Mesenchymal stem cell (in vitro differentiated cells and primary cell): ENCODE results near the gene ERBB2.

Source experiments
- DNase-seq: peaks from one replicate; pipeline ENCODE4 v3.0.0-alpha.2; 2013
- H2AFZ ChIP-seq: one replicate; pipeline ENCODE4 v1.6.1; 2013; ENCODE audit warnings: low read depth, mild to moderate bottlenecking, control low read depth, inconsistent platforms, low read length, moderate library complexity
- H2AK5ac ChIP-seq: 2 replicates; pipeline ENCODE4 v1.6.1; 2013; ENCODE audit warnings: low read length, moderate library complexity, mild to moderate bottlenecking, inconsistent platforms; ENCODE audit not compliant: severe bottlenecking
- H2BK120ac ChIP-seq: one replicate; pipeline ENCODE4 v1.6.1; 2013; ENCODE audit warnings: low read depth, mild to moderate bottlenecking, inconsistent platforms, low read length, moderate library complexity
- H2BK12ac ChIP-seq, 2 experiments: one replicate each; pipeline ENCODE4 v1.6.1; 2013; ENCODE audit warnings: inconsistent platforms in 2 of 2, low read length in 2 of 2, mild to moderate bottlenecking in 2 of 2, moderate library complexity in 2 of 2, control low read depth in 1 of 2
- H2BK15ac ChIP-seq: one replicate; pipeline ENCODE4 v1.6.1; 2013; ENCODE audit warnings: mild to moderate bottlenecking, low read depth, inconsistent platforms; ENCODE audit not compliant: poor library complexity, severe bottlenecking
- H2BK5ac ChIP-seq: 2 replicates; pipeline ENCODE4 v1.6.1; 2013; ENCODE audit warnings: low read depth, mild to moderate bottlenecking, low read length, control low read depth, inconsistent platforms; ENCODE audit not compliant: poor library complexity, severe bottlenecking
- H3K14ac ChIP-seq, 2 experiments: one replicate each; pipeline ENCODE4 v1.6.1; 2013; ENCODE audit warnings: inconsistent platforms in 2 of 2, low read length in 2 of 2, control low read depth in 1 of 2, mild to moderate bottlenecking in 1 of 2, moderate library complexity in 1 of 2
- H3K18ac ChIP-seq, 2 experiments: one replicate each; pipeline ENCODE4 v1.6.1; 2013; ENCODE audit warnings: inconsistent platforms in 2 of 2, low read length in 2 of 2, control low read depth in 1 of 2, low read depth in 1 of 2, mild to moderate bottlenecking in 1 of 2
- H3K23ac ChIP-seq, 2 experiments: one replicate each; pipeline ENCODE4 v1.6.1; 2013; ENCODE audit warnings: inconsistent platforms in 2 of 2, low read length in 2 of 2, mild to moderate bottlenecking in 2 of 2, moderate library complexity in 2 of 2, control low read depth in 1 of 2
- H3K27ac ChIP-seq: 2 replicates; pipeline ENCODE4 v1.5.1; 2013; ENCODE audit warnings: mild to moderate bottlenecking, moderate library complexity, low read length, control low read depth, inconsistent platforms; ENCODE audit not compliant: poor library complexity, severe bottlenecking
- H3K27me3 ChIP-seq, 2 experiments: 2 replicates each; pipeline versions ENCODE4 v1.6.1 to v1.7.0; 2013; ENCODE audit warnings: low read length in 2 of 2, mild to moderate bottlenecking in 2 of 2, moderate library complexity in 2 of 2, control low read depth in 1 of 2, inconsistent platforms in 1 of 2; ENCODE audit not compliant: control insufficient read depth in 1 of 2, insufficient read depth in 1 of 2
- H3K36me3 ChIP-seq, 2 experiments: 2 replicates each; pipeline versions ENCODE4 v1.6.1 to v1.7.0; 2013; ENCODE audit warnings: low read length in 2 of 2, control low read depth in 1 of 2, inconsistent platforms in 1 of 2, low read depth in 1 of 2, mild to moderate bottlenecking in 1 of 2; ENCODE audit not compliant: insufficient read depth in 2 of 2, control insufficient read depth in 1 of 2
- H3K4ac ChIP-seq, 2 experiments: one replicate each; pipeline ENCODE4 v1.6.1; 2013; ENCODE audit warnings: inconsistent platforms in 2 of 2, low read length in 2 of 2, mild to moderate bottlenecking in 2 of 2, moderate library complexity in 2 of 2, control low read depth in 1 of 2, low read depth in 1 of 2
- H3K4me1 ChIP-seq: 2 replicates; pipeline ENCODE4 v1.6.1; 2013; ENCODE audit warnings: low read depth, low read length, control low read depth; ENCODE audit not compliant: control insufficient read depth, insufficient read depth
- H3K4me2 ChIP-seq: 2 replicates; pipeline ENCODE4 v1.6.1; 2013; ENCODE audit warnings: low read length, mild to moderate bottlenecking, inconsistent platforms; ENCODE audit not compliant: poor library complexity, severe bottlenecking
- H3K4me3 ChIP-seq, 2 experiments: 2 replicates each; pipeline versions ENCODE4 v1.5.1 to v1.7.0; 2013; ENCODE audit warnings: low read length in 2 of 2, mild to moderate bottlenecking in 2 of 2, control low read depth in 1 of 2, low read depth in 1 of 2; ENCODE audit not compliant: insufficient read depth in 1 of 2
- H3K79me1 ChIP-seq: replicated peaks from 2 replicates; pipeline ENCODE4 v1.6.1; 2013; ENCODE audit warnings: mild to moderate bottlenecking, control low read depth, low read length, inconsistent platforms; ENCODE audit not compliant: poor library complexity, severe bottlenecking
- H3K9ac ChIP-seq: 2 replicates; pipeline ENCODE4 v1.7.0; 2013; ENCODE audit warnings: mild to moderate bottlenecking, low read length, moderate library complexity
- H3K9me3 ChIP-seq: 2 replicates; pipeline ENCODE4 v1.7.0; 2013; ENCODE audit warnings: mild to moderate bottlenecking, low read length; ENCODE audit not compliant: control insufficient read depth
- H4K8ac ChIP-seq: one replicate; pipeline ENCODE4 v1.6.1; 2013; ENCODE audit warnings: inconsistent platforms, mild to moderate bottlenecking, low read length, moderate library complexity
- H4K91ac ChIP-seq: one replicate; pipeline ENCODE4 v1.6.1; 2013; ENCODE audit warnings: mild to moderate bottlenecking, low read length, inconsistent platforms
- WGBS: methylation state at CpG from one replicate; pipeline ENCODE4 v1.1.7; 2013; ENCODE audit warnings: mixed read lengths; 5-methylcytosine and 5-hydroxymethylcytosine counted together

ERBB2 gene

GRCh38 chr17:39765766-39766165, 65.9 kb downstream of the ERBB2 start:
- Histone ChIP-seq H2BK15ac (no peak overlapping the region), H3K4me1 (peaks cover 2% of the 10 kb centered on the region), H3K27me3 (peaks cover 29 to 70% of the 10 kb centered on the region in 2 experiments), H3K18ac (no peak overlapping the region), H2BK12ac (no peak overlapping the region), H3K23ac (no peak overlapping the region), H2BK5ac (no peak overlapping the region), H3K9ac (no peak overlapping the region), H3K4me2 (no peak overlapping the region), H3K9me3 (no peaks in the 10 kb centered on the region), H3K14ac (no peak overlapping the region), H3K4me3 (no peak overlapping the region), H4K8ac (no peak overlapping the region), H3K79me1 (no peaks in the 10 kb centered on the region), H3K4ac (no peak overlapping the region), H2AFZ (no peak overlapping the region), H2BK120ac (no peak overlapping the region), H3K27ac (no peak overlapping the region), H3K36me3 (no peaks in the 10 kb centered on the region), H4K91ac (no peak overlapping the region), H2AK5ac (no peak overlapping the region)
- no peak for DNase-seq
- WGBS = 93% methylated on average over 18 of the region's 18 CpGs

GRCh38 chr17:39767147-39767546, 67.3 kb downstream of the ERBB2 start:
- Histone ChIP-seq H2BK12ac (no peak overlapping the region), H3K27ac (no peak overlapping the region), H3K79me1 (no peaks in the 10 kb centered on the region), H2BK5ac (no peak overlapping the region), H2AFZ (no peak overlapping the region), H4K91ac (no peak overlapping the region), H3K36me3 (no peaks in the 10 kb centered on the region), H3K4me3 (no peak overlapping the region), H3K27me3 (peaks cover 35 to 72% of the 10 kb centered on the region in 2 experiments), H2BK120ac (no peak overlapping the region), H3K23ac (no peak overlapping the region), H3K4me2 (no peak overlapping the region), H3K9me3 (no peaks in the 10 kb centered on the region), H3K14ac (no peak overlapping the region), H2AK5ac (no peak overlapping the region), H3K4me1 (peaks cover 2% of the 10 kb centered on the region), H2BK15ac (no peak overlapping the region), H3K4ac (no peak overlapping the region), H3K9ac (no peak overlapping the region), H3K18ac (no peak overlapping the region), H4K8ac (no peak overlapping the region)
- WGBS = 58% methylated on average over 2 of the region's 3 CpGs
- no peak for DNase-seq

- Histone ChIP-seq H4K8ac (no peak overlapping the region), H3K4me1 (no peaks in the 10 kb centered on the region), H3K27ac (no peak overlapping the region), H2AFZ (no peak overlapping the region), H3K4ac (no peak overlapping the region), H3K4me2 (no peak overlapping the region), H2BK120ac (no peak overlapping the region), H3K4me3 (no peak overlapping the region), H2BK15ac (no peak overlapping the region), H3K36me3 (no peaks in the 10 kb centered on the region), H2BK12ac (no peak overlapping the region), H3K79me1 (no peaks in the 10 kb centered on the region), H3K14ac (no peak overlapping the region), H2AK5ac (no peak overlapping the region), H4K91ac (no peak overlapping the region), H3K23ac (no peak overlapping the region), H3K18ac (no peak overlapping the region), H3K9ac (no peak overlapping the region), H3K27me3 (peaks cover 47 to 87% of the 10 kb centered on the region in 2 experiments), H2BK5ac (no peak overlapping the region), H3K9me3 (no peaks in the 10 kb centered on the region)
- 72% methylated on average over 7 of the region's 8 CpGs for WGBS
- no peak for DNase-seq
These were observed 70.2 kb downstream of the ERBB2 start for GRCh38 chr17:39769974-39770587.

- Histone ChIP-seq H3K27me3 (peaks cover 33 to 85% of the 10 kb centered on the region in 2 experiments), H2AFZ (no peak overlapping the region), H3K4me1 (no peaks in the 10 kb centered on the region), H3K18ac (no peak overlapping the region), H3K14ac (no peak overlapping the region), H3K4ac (no peak overlapping the region), H2BK12ac (no peak overlapping the region), H3K23ac (no peak overlapping the region), H3K27ac (no peak overlapping the region), H3K4me3 (no peak overlapping the region), H3K36me3 (no peaks in the 10 kb centered on the region), H3K9me3 (no peaks in the 10 kb centered on the region), H2AK5ac (no peak overlapping the region), H3K4me2 (no peak overlapping the region), H3K9ac (no peak overlapping the region), H2BK15ac (no peak overlapping the region), H4K8ac (no peak overlapping the region), H2BK5ac (no peak overlapping the region), H2BK120ac (no peak overlapping the region), H4K91ac (no peak overlapping the region), H3K79me1 (no peaks in the 10 kb centered on the region)
- DNase-seq = no peak
These were observed 72.6 kb downstream of the ERBB2 start for GRCh38 chr17:39772415-39772814.
